Skeletal muscle tissue (tissue), 4 donors: ENCODE measurements around the gene DENND1A. TPM values are rescaled to one million over a fixed set of nuclear protein-coding genes. Genes with fewer than 3 reads are reported as not detected.

Experiments used
- H3K27ac ChIP-seq: one replicate; pipeline ENCODE4 v1.7.0; 2013; ENCODE audit warnings: mild to moderate bottlenecking, low read depth, low read length, inconsistent platforms
- H3K27me3 ChIP-seq, 3 donors: one replicate each; pipeline ENCODE4 v1.7.0; 2013; ENCODE audit warnings: low read length in 3 of 3; ENCODE audit not compliant: control insufficient read depth in 3 of 3, insufficient read depth in 3 of 3
- H3K36me3 ChIP-seq, 3 donors: one replicate each; pipeline ENCODE4 v1.7.0; 2013; ENCODE audit warnings: low read length in 3 of 3; ENCODE audit not compliant: control insufficient read depth in 3 of 3, insufficient read depth in 3 of 3
- H3K4me1 ChIP-seq, 3 donors: one replicate each; pipeline ENCODE4 v1.7.0; 2013; ENCODE audit warnings: low read length in 3 of 3, mild to moderate bottlenecking in 3 of 3; ENCODE audit not compliant: control insufficient read depth in 3 of 3, insufficient read depth in 3 of 3
- H3K4me3 ChIP-seq, 3 donors: one replicate each; pipeline ENCODE4 v1.7.0; 2013; ENCODE audit warnings: low read length in 3 of 3
- H3K9ac ChIP-seq, 3 donors: one replicate each; pipeline ENCODE4 v1.7.0; 2013; ENCODE audit warnings: low read length in 3 of 3, mild to moderate bottlenecking in 3 of 3, moderate library complexity in 2 of 3, low read depth in 1 of 3
- H3K9me3 ChIP-seq, 3 donors: one replicate each; pipeline ENCODE4 v1.7.0; 2013; ENCODE audit warnings: low read length in 3 of 3; ENCODE audit not compliant: control insufficient read depth in 3 of 3
- total RNA-seq: library from RNA; depleted of rRNA; stranded (reverse); fragments of >200 nt; gene quantifications from one replicate; pipeline ENCODE4 v1.2.3, GENCODE V29; 2014
- donor health status: Osteomylitis.

DENND1A gene
- total RNA-seq, 1 donor from 2014 or later: 23.5 TPM

- H3K9me3 ChIP-seq: no peaks in the 10 kb centered on the region
- H3K4me3 ChIP-seq: no peak overlapping the region
- H3K36me3 ChIP-seq: no peaks in the 10 kb centered on the region
- peaks cover 0 to 5% (median 2%) of the 10 kb centered on the region in 3 donors for H3K4me1 ChIP-seq
- no peak overlapping the region for H3K9ac ChIP-seq
- H3K27me3 ChIP-seq: peaks cover 56 to 65% (median 63%) of the 10 kb centered on the region in 3 donors
- H3K27ac ChIP-seq: no peak overlapping the region
These were observed 556.0 kb downstream of the DENND1A start for GRCh38 chr9:123373946-123374345.

GRCh38 chr9:123373447-123373923 is 556.4 kb downstream of the DENND1A start:
- Histone ChIP-seq H3K27ac (no peak overlapping the region), H3K9me3 (no peaks in the 10 kb centered on the region), H3K4me1 (peaks cover 0 to 5% (median 2%) of the 10 kb centered on the region in 3 donors), H3K9ac (no peak overlapping the region), H3K4me3 (no peak overlapping the region), H3K27me3 (peaks cover 61 to 70% (median 67%) of the 10 kb centered on the region in 3 donors), H3K36me3 (no peaks in the 10 kb centered on the region)

GRCh38 chr9:123372766-123373446 is 557.0 kb downstream of the DENND1A start:
- peaks cover 0 to 5% (median 2%) of the 10 kb centered on the region in 3 donors for H3K4me1 ChIP-seq
- H3K36me3 ChIP-seq: no peaks in the 10 kb centered on the region
- H3K27me3 ChIP-seq: peaks cover 65 to 74% (median 72%) of the 10 kb centered on the region in 3 donors
- no peak overlapping the region for H3K4me3 ChIP-seq
- H3K9me3 ChIP-seq: no peaks in the 10 kb centered on the region
- H3K27ac ChIP-seq: no peak overlapping the region
- no peak overlapping the region for H3K9ac ChIP-seq

GRCh38 chr9:123371805-123372590 is 557.9 kb downstream of the DENND1A start:
- Histone ChIP-seq H3K27me3 (peaks cover 68 to 76% (median 74%) of the 10 kb centered on the region in 3 donors), H3K36me3 (no peaks in the 10 kb centered on the region), H3K27ac (no peak overlapping the region), H3K9ac (no peak overlapping the region), H3K4me3 (no peak overlapping the region), H3K4me1 (peaks cover 0 to 5% (median 2%) of the 10 kb centered on the region in 3 donors), H3K9me3 (no peaks in the 10 kb centered on the region)

GRCh38 chr9:123371228-123371584 is 558.7 kb downstream of the DENND1A start:
- Histone ChIP-seq H3K27me3 (peaks cover 68 to 76% (median 74%) of the 10 kb centered on the region in 3 donors), H3K9me3 (no peaks in the 10 kb centered on the region), H3K27ac (no peak overlapping the region), H3K9ac (no peak overlapping the region), H3K36me3 (no peaks in the 10 kb centered on the region), H3K4me1 (peaks cover 0 to 5% (median 2%) of the 10 kb centered on the region in 3 donors), H3K4me3 (no peak overlapping the region)

- H3K27ac ChIP-seq: no peak overlapping the region
- no peaks in the 10 kb centered on the region for H3K9me3 ChIP-seq
- H3K4me3 ChIP-seq: no peak overlapping the region
- no peak overlapping the region for H3K9ac ChIP-seq
- peaks cover 0 to 5% (median 2%) of the 10 kb centered on the region in 3 donors for H3K4me1 ChIP-seq
- no peaks in the 10 kb centered on the region for H3K36me3 ChIP-seq
- peaks cover 64 to 74% (median 73%) of the 10 kb centered on the region in 3 donors for H3K27me3 ChIP-seq
These were observed 559.2 kb downstream of the DENND1A start for GRCh38 chr9:123370526-123371227.

GRCh38 chr9:123370108-123370507 is 559.8 kb downstream of the DENND1A start:
- no peak overlapping the region for H3K27ac ChIP-seq
- H3K27me3 ChIP-seq: peaks cover 58 to 69% (median 67%) of the 10 kb centered on the region in 3 donors
- no peaks in the 10 kb centered on the region for H3K36me3 ChIP-seq

GRCh38 chr9:123369296-123369695 is 560.6 kb downstream of the DENND1A start:
- Histone ChIP-seq H3K27me3 (peaks cover 50 to 61% (median 59%) of the 10 kb centered on the region in 3 donors), H3K9ac (no peak overlapping the region), H3K4me3 (no peak overlapping the region), H3K4me1 (no peaks in the 10 kb centered on the region), H3K27ac (no peak overlapping the region), H3K9me3 (no peaks in the 10 kb centered on the region), H3K36me3 (no peaks in the 10 kb centered on the region)

More at GRCh38 chr9:123370108-123370507, 559.8 kb downstream of the DENND1A start:
- no peaks in the 10 kb centered on the region for H3K9me3 ChIP-seq
- H3K4me3 ChIP-seq: no peak overlapping the region
- H3K9ac ChIP-seq: no peak overlapping the region
- H3K4me1 ChIP-seq: peaks cover 0 to 1% (median 0%) of the 10 kb centered on the region in 3 donors

- Histone ChIP-seq H3K27ac (no peak overlapping the region), H3K9me3 (no peaks in the 10 kb centered on the region), H3K27me3 (peaks cover 44 to 54% (median 53%) of the 10 kb centered on the region in 3 donors), H3K4me1 (no peaks in the 10 kb centered on the region), H3K36me3 (no peaks in the 10 kb centered on the region), H3K4me3 (no peak overlapping the region), H3K9ac (no peak overlapping the region)
These were observed 561.3 kb downstream of the DENND1A start for GRCh38 chr9:123368536-123369153.
